Measurements from ENCODE around the gene RBL1.
A peak's percentile ranks its signal among the peaks of the same experiment; 100 is the strongest.
"Not testable (repeated sequence)": the region's sequence is repeated elsewhere in the genome, so short reads cannot be mapped to it uniquely, and the experiment has no call there.

RBL1 gene

DNA sequence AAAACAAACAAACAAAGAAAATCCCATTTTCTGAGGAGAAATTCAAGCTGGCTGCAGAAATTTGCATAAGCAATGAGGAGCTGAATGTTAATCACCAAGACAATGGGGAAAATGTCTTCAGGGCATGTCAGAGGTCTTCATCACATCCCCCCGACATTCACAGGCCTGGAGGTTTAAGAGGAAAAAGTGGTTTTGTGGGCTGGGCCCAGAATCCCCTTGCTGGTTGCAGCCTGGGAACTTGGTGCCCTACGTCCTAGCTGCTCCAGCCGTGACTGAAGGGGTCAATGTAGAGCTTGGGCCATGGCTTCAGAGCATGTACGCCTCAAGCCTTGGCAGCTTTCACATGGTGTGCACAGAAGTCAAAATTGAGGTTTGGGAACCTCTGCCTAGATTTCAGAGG lies 101.6 kb downstream of the RBL1 start:
- DNase-seq: not testable (repeated sequence)

DNA sequence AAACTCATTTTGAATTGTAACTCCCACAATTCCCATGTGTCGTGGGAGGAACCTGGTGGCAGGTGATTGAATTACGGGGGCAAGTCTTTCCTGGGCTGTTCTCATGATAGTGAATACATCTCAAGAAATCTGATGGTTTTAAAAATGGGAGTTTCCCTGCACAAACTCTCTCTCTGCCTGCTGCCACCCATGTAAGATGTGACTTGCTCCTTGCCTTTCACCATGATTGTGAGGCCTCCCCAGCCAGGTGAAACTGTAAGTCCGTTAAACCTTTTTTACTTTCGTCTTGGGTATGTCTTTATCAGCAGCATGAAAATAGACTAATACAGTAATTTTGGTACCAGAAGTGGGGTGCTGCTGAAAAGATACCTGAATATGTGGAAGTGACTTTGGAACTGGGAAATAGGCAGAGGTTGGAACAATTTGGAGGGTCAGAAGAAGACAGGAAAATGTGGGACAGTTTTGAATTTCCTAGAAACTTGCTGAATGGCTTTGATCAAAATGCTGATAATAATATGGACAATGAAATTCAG lies 102.9 kb downstream of the RBL1 start:
- DNase-seq: no peak

DNA sequence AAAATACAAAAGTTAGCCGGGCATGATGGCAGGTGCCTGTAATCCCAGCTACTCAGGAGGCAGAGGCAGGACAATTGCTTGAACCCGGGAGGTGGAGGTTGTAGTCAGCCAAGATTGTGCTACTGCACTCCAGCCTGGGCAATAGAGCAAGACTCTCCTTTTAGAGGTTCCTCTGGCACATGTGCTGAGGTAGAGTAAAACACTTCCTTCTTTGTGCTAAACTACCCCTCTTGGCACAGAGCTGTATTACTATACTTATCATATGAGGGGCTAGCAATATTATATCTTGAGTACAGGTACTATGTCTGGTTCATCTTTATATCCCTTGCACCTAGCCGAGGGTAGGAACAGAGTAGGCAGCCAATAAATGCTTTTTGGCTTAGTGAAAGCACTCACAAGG lies 104.1 kb downstream of the RBL1 start:
- no peak for DNase-seq

DNA sequence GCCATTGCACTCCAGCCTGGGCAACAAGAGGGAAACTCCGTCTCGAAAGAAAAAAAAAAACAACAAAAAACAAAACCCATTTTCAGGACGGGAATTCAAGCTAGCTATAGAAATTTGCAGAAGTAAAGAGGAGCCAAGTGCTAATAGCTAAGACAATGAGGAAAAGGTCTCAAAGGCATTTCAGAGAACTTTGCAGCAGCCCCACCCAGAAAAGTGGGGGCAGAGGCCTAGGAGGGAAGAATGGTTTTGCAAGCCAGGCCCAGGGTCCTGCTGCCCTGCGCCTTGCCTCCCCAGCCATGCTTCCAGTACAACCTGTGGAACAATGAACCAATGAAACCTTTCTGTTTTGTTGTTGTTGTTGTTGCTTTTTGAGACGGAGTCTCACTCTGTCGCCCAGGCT lies 106.0 kb downstream of the RBL1 start:
- no peak for DNase-seq

GRCh38 chr20:36988494-36988966 lies 107.3 kb downstream of the RBL1 start:
- no peak for DNase-seq

- no peak for DNase-seq
Observed at GRCh38 chr20:36984257-36984638, 111.5 kb downstream of the RBL1 start.

GRCh38 chr20:36975099-36975818 lies 120.5 kb downstream of the RBL1 start:
- DNase-seq: peak; percentile 58

DNA sequence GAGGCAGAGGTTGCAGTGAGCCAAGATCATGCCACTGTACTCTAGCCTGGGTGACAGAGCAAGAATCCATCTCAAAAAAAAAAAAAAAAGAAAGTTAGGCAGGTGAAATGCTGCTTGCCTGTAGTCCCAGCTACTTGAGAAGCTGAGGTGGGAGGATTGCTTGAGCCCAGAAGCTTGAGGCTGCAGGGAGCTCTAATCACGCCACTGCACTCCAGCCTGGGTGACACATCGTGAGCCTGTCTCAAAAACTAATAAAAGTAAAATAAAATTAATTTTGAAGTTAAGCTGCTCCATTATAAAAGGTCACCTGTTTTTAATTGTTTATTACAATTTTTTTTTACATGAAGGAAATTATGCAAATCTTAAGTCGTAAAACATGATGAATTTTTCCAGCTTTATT lies 121.1 kb downstream of the RBL1 start:
- no peak for DNase-seq

DNA sequence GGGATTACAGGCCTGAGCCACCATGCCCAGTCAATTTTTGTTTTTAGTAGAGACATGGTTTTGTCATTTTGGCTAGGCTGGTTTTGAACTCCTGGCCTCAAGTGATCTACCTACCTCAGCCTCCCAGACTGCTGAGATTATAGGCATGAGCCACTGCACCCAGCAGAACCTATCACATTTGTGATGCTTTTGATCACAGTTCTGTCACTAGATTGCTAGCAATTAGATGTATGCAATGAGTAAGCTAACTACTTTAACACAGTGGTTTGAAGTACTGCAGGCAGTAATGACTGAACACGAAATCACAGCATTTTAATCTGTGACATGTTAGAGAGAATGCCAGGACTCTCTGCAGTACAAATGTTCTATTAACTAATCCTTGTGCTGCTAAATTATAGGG lies 124.7 kb downstream of the RBL1 start:
- no peak for DNase-seq

- no peak for DNase-seq
Observed at GRCh38 chr20:36969478-36970186, 126.2 kb downstream of the RBL1 start.

GRCh38 chr20:36969051-36969450 lies 126.7 kb downstream of the RBL1 start:
- no peak for DNase-seq

- DNase-seq: no peak
Observed at GRCh38 chr20:36967636-36968035, 128.2 kb downstream of the RBL1 start.

GRCh38 chr20:36966965-36967364 lies 128.8 kb downstream of the RBL1 start:
- not testable (repeated sequence) for DNase-seq

DNA sequence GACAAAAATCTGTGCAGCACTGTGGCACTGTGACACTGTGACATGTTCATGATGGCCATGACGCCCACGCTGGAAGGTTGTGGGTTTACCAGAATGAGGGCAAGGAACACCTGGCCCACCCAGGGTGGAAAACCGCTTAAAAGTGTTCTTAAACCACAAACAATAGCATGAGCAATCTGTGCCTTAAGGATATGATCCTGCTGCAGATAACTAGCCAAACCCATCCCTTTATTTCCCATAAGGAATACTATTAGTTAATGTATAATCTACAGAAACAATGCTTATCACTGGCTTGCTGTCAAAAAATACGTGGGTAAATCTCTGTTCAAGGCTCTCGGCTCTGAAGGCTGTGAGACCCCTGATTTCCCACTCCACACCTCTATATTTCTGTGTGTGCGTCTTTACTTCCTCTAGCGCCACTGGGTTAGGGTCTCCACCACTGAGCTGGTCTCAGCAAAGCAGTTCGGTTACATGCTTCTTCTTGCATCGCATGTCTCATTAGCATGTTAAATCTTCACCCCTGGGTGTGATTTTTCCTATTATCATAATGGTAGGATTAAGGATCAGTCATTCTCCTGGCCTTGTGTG lies 133.3 kb downstream of the RBL1 start:
- DNase-seq: not testable (repeated sequence)

DNA sequence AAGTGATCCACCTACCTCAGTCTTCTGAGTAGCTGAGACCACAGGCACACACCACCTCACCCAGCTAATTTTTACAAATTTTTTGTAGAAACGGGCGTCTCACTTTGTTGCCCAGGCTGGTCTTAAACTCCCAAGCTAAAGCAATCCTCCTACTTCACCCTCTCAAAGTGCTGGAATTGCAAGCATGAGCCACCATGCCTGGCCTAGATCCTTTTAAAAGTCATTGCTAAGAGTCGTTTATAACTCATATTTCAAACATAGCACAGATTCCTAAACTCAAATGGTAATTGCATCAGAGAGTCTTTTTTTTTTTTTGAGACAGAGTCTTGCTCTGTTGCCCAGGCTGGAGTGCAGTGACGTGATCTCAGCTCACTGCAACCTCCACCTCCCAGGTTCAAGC lies 136.6 kb downstream of the RBL1 start:
- DNase-seq: no peak

GRCh38 chr20:36957875-36958667 lies 137.7 kb downstream of the RBL1 start:
- no peak for DNase-seq

DNA sequence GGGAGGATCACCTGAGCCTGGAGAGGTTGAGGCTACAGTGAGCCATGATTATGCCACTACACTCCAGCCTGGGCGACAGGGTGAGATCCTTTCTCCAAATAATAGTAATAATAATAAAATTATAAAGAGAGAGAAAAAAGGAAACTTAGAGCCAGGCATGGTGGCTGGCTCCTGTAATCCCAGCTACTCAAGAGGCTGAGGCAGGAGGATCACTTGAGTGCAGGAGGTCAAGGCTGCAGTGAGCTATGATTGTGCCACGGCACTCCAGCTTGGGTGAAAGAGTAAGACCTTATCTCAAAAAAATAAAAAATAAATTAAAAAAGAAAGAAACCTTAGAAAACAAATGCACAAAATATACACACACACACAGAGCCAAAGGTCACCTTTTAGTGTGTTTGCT lies 139.1 kb downstream of the RBL1 start:
- no peak for DNase-seq

DNA sequence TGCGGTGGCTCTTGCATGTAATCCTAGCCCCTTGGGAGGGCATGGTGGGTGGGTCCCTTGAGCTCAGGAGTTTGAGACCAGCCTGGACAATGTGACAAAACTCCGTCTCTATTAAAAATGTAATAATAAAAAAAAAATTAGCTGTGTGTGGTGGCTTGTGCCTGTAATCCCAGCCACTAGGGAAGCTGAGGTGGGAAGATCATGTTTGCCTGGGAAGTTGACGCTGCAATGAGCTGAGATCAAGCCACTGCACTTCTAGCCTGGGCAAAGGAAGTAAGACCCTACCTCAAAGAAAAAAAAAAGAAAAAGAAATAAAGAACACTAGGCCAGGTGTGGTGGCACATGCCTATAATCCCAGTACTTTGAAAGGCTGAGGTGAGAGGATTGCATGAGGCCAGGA lies 139.8 kb downstream of the RBL1 start:
- no peak for DNase-seq

- DNase-seq: no peak
Observed at GRCh38 chr20:36951979-36952738, 143.6 kb downstream of the RBL1 start.

GRCh38 chr20:36951198-36951978 lies 144.4 kb downstream of the RBL1 start, which contains the start of gene SAMHD1:
TSS of gene SAMHD1 (minus strand) at chr20:36951708. CDS start at chr20:36951643, 65 bp downstream.
- DNase-seq: peak; percentile 78
